PC-3 (cell line): ENCODE data around the gene SERGEF. TPM values are rescaled to one million over a fixed set of nuclear protein-coding genes. Genes with fewer than 3 reads are reported as not detected.

Experiments used
- ATAC-seq: fragments of 200-7000 bp; cut with Tn5 transposase; 2 replicates; pipeline ENCODE4 v1.9.1; 2020; ENCODE audit warnings: mild to moderate bottlenecking, moderate library complexity
- BruUV-seq: library from RNA; stranded (reverse); fragments of 400-500 nt; replicated peaks from 2 replicates; lab custom pipeline; 2021; lab: Mats Ljungman, UMichigan
- CTCF ChIA-PET: fragments of 300-600 bp; sonication (Branson Sonifier 250); formaldehyde crosslinking; loops from one replicate; lab custom pipeline; 2022; ENCODE audit warnings: antibody characterized with exemption; lab: Charles Lee
- POLR2A ChIA-PET: fragments of 300-600 bp; sonication (Branson Sonifier 250); formaldehyde crosslinking; loops from one replicate; lab custom pipeline; 2022; ENCODE audit warnings: antibody characterized with exemption; ENCODE audit not compliant: unreplicated experiment; lab: Charles Lee
- DNase-seq: peaks from one replicate; pipeline ENCODE4 v3.0.0-alpha.2; 2015
- H2AFZ ChIP-seq: fragments of 300-600 bp; sonication (generic); 2 replicates; pipeline ENCODE4 v1.6.0; 2016; ENCODE audit warnings: antibody characterized with exemption, low read length
- H3F3A ChIP-seq: fragments of 300-600 bp; sonication (generic); one replicate; pipeline ENCODE4 v1.6.0; 2017; ENCODE audit warnings: antibody characterized with exemption, low read length, control low read depth, mild to moderate bottlenecking; ENCODE audit not compliant: unreplicated experiment
- H3K27ac ChIP-seq: fragments of 300-600 bp; sonication (generic); 2 replicates; pipeline ENCODE4 v1.5.1; 2016; ENCODE audit warnings: mild to moderate bottlenecking, low read length
- H3K27me3 ChIP-seq: fragments of 300-600 bp; sonication (generic); 2 replicates; pipeline ENCODE4 v1.6.1; 2016; ENCODE audit warnings: low read length, mixed read lengths
- H3K36me3 ChIP-seq: fragments of 300-600 bp; sonication (generic); 2 replicates; pipeline ENCODE4 v1.6.1; 2016; ENCODE audit warnings: low read depth, mixed run types, low read length, mixed read lengths
- H3K4me1 ChIP-seq: fragments of 300-600 bp; sonication (generic); 2 replicates; pipeline ENCODE4 v1.5.1; 2016; ENCODE audit warnings: low read length; ENCODE audit not compliant: insufficient read depth
- H3K4me2 ChIP-seq: fragments of 300-600 bp; sonication (generic); 2 replicates; pipeline ENCODE4 v1.6.0; 2016; ENCODE audit warnings: low read length
- H3K4me3 ChIP-seq: fragments of 300-600 bp; sonication (generic); 2 replicates; pipeline ENCODE4 v1.5.1; 2016; ENCODE audit warnings: mild to moderate bottlenecking, low read length, mixed read lengths
- H3K79me2 ChIP-seq: fragments of 300-600 bp; sonication (generic); 2 replicates; pipeline ENCODE4 v1.6.1; 2017; ENCODE audit warnings: low read length, mixed read lengths
- H3K9ac ChIP-seq: fragments of 300-600 bp; sonication (generic); 2 replicates; pipeline ENCODE4 v1.6.0; 2016; ENCODE audit warnings: mild to moderate bottlenecking, low read length
- H3K9me2 ChIP-seq: fragments of 300-600 bp; sonication (generic); replicated peaks from 2 replicates; pipeline ENCODE4 v1.6.1; 2016; ENCODE audit warnings: mixed run types, low read length, mixed read lengths
- H3K9me3 ChIP-seq: fragments of 300-600 bp; sonication (generic); 2 replicates; pipeline ENCODE4 v1.6.1; 2016; ENCODE audit warnings: low read length, mixed read lengths
- H4K20me1 ChIP-seq: fragments of 300-600 bp; sonication (generic); 2 replicates; pipeline ENCODE4 v1.6.1; 2016; ENCODE audit warnings: low read length, mixed read lengths
- EZH2 ChIP-seq: fragments of 300-600 bp; sonication (generic); IDR thresholded peaks from one replicate; pipeline ENCODE4 v1.6.1; 2017; ENCODE audit warnings: antibody characterized with exemption, mild to moderate bottlenecking, low read length; ENCODE audit not compliant: unreplicated experiment
- EZH2phosphoT487 ChIP-seq: fragments of 300-600 bp; sonication (generic); IDR thresholded peaks from 2 replicates; pipeline ENCODE4 v1.6.1; 2018; ENCODE audit warnings: mild to moderate bottlenecking, antibody characterized with exemption, low read length, borderline replicate concordance
- intact Hi-C: fragments of 100-400 bp; cut with micrococcal nuclease; formaldehyde crosslinking; loops from 2 replicates; pipeline ENCODE4 v1.9.0; 2023
- total RNA-seq: library from RNA; depleted of rRNA; stranded (reverse); fragments of >200 nt; gene quantifications from 2 replicates; pipeline ENCODE4 v1.2.3, GENCODE V29; 2014
- TF ChIP-seq, protein P1 (sequence below): fragments of 300-600 bp; sonication (generic); conservative IDR thresholded peaks from 2 replicates; pipeline ENCODE4 v1.5.1; 2017; ENCODE audit warnings: antibody characterized with exemption, low read depth, mild to moderate bottlenecking, low read length

SERGEF gene
- total RNA-seq, 1 experiment from 2014 or later = 13.7 TPM

DNA sequence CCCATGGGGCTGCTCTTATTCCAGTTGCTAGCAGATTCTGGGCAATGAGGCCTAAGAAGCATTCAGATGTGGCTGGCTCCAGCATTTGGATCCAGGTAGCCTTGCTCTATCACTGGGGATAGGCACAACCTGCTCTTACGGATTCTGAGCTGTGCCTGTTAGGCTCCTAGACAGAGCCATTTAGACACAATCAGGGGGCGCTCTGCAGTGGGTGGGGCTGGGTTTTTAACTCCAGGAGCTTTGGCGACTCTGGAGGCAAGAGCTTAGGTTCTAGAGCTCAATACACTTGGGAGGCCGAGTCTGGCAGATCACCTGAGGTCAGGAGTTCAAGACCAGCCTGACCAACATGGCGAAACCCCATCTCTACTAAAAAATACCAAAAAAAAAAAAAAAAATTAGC is 246.3 kb downstream of the SERGEF start:
- Histone ChIP-seq H3F3A (no peaks in the 10 kb centered on the region), H3K4me2 (no peak overlapping the region), H3K27ac (no peak overlapping the region), H3K9me3 (no peaks in the 10 kb centered on the region), H4K20me1 (no peaks in the 10 kb centered on the region), H3K4me1 (no peaks in the 10 kb centered on the region), H3K4me3 (no peak overlapping the region), H3K9me2 (no peaks in the 10 kb centered on the region), H2AFZ (no peak overlapping the region), H3K79me2 (no peaks in the 10 kb centered on the region), H3K27me3 (no peaks in the 10 kb centered on the region), H3K9ac (no peak overlapping the region), H3K36me3 (no peaks in the 10 kb centered on the region)
- intact Hi-C loops = no loop called here
- no peak for ATAC-seq
- no TSS peak for BruUV-seq
- DNase-seq = no peak
- CTCF ChIA-PET = no interaction called here
- POLR2A ChIA-PET = no interaction called here
- no peak for TF ChIP-seq EZH2
- TF ChIP-seq, protein P1, sequence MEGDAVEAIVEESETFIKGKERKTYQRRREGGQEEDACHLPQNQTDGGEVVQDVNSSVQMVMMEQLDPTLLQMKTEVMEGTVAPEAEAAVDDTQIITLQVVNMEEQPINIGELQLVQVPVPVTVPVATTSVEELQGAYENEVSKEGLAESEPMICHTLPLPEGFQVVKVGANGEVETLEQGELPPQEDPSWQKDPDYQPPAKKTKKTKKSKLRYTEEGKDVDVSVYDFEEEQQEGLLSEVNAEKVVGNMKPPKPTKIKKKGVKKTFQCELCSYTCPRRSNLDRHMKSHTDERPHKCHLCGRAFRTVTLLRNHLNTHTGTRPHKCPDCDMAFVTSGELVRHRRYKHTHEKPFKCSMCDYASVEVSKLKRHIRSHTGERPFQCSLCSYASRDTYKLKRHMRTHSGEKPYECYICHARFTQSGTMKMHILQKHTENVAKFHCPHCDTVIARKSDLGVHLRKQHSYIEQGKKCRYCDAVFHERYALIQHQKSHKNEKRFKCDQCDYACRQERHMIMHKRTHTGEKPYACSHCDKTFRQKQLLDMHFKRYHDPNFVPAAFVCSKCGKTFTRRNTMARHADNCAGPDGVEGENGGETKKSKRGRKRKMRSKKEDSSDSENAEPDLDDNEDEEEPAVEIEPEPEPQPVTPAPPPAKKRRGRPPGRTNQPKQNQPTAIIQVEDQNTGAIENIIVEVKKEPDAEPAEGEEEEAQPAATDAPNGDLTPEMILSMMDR = no peak
- no peak for TF ChIP-seq EZH2phosphoT487

DNA sequence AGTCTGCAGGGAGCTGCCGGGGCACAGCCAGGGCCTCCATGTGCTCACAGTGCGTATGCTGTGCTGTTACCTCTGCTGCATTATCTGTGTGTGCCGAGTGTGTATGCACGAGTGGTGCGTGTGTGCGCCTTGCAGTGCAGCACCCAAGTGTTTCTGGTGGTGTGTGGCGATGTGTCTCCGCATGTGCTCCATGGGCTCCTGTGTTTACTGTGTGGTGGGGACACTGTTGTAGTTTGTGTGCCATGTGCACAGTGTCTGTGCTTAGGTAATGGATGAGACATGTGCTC is 246.8 kb downstream of the SERGEF start:
- no peaks in the 10 kb centered on the region for H3K79me2 ChIP-seq
- no peak for TF ChIP-seq EZH2
- TF ChIP-seq EZH2phosphoT487 = no peak
- TF ChIP-seq, protein P1 = no peak
- no peaks in the 10 kb centered on the region for H3K9me3 ChIP-seq
- ATAC-seq (no peak), DNase-seq (no peak)
- H3K9me2 ChIP-seq = no peaks in the 10 kb centered on the region
- no peak overlapping the region for H3K4me3 ChIP-seq
- no peak overlapping the region for H3K9ac ChIP-seq
- no peaks in the 10 kb centered on the region for H3K36me3 ChIP-seq
- BruUV-seq = no TSS peak
- intact Hi-C loops = no loop called here
- H3K4me1 ChIP-seq = no peaks in the 10 kb centered on the region
- no peaks in the 10 kb centered on the region for H4K20me1 ChIP-seq
- H2AFZ ChIP-seq = no peak overlapping the region
- H3K27me3 ChIP-seq = no peaks in the 10 kb centered on the region
- no peak overlapping the region for H3K4me2 ChIP-seq
- no peaks in the 10 kb centered on the region for H3F3A ChIP-seq
- ChIA-PET CTCF (no interaction called here), POLR2A (no interaction called here)
- no peak overlapping the region for H3K27ac ChIP-seq

DNA sequence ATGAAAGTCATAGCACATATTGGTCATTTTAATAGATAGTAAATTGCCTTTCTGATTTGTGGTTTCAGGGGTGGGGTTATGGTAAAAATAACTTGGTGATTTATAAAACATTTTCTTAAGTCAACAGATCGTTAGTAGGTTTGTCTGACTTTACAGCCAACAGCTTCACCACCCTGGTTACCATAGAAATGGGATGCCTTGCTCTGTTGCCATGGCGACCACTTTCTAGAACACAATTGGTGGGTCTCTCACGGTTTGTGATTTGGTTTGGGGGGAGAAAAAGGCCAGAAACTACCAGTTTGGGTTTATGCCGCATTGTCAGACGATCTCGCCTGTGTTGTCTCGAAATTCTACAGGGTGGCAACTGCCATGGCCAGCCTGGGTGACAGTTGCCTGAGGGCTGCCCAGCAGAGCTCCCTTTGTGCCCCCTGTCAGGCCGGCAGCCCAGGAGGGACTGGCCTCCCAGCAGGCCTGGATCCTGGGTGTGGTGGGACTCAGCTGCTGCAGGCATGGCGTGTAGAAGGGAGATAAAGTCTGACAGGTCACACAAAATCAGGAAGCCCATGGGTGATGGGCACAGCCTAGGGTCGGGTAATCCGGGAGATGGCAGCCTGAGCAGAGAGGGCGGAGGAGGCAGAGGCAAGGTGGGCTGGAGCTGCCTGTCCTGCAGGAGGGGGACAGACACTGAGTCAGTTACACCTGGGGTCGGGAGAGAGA is 247.3 kb downstream of the SERGEF start:
- Histone ChIP-seq H3K79me2 (no peaks in the 10 kb centered on the region), H4K20me1 (no peaks in the 10 kb centered on the region), H3K27ac (no peak overlapping the region), H3K27me3 (no peaks in the 10 kb centered on the region), H3K4me1 (no peaks in the 10 kb centered on the region), H3F3A (no peaks in the 10 kb centered on the region), H2AFZ (no peak overlapping the region), H3K9ac (no peak overlapping the region), H3K36me3 (no peaks in the 10 kb centered on the region), H3K4me3 (no peak overlapping the region), H3K9me2 (no peaks in the 10 kb centered on the region), H3K9me3 (no peaks in the 10 kb centered on the region), H3K4me2 (no peak overlapping the region)
- DNase-seq (no peak), ATAC-seq (no peak)
- intact Hi-C loops = no loop called here
- BruUV-seq = no TSS peak
- TF ChIP-seq, protein P1 = no peak
- TF ChIP-seq EZH2phosphoT487 (no peak), EZH2 (no peak)
- POLR2A ChIA-PET = no interaction called here
- CTCF ChIA-PET = no interaction called here
